Left hindlimb (tissue), 1 donor: ENCODE data around the gene KISS1R.
A peak's percentile ranks its signal among the peaks of the same experiment; 100 is the strongest.
"Not testable (repeated sequence)": the region's sequence is repeated elsewhere in the genome, so short reads cannot be mapped to it uniquely, and the experiment has no call there.

Source experiments
- DNase-seq: peaks from one replicate; pipeline ENCODE4 v3.0.0-alpha.2; 2018

KISS1R gene

GRCh38 chr19:882871-883497 lies 34.1 kb upstream of the KISS1R start:
- DNase-seq, result no peak

DNA sequence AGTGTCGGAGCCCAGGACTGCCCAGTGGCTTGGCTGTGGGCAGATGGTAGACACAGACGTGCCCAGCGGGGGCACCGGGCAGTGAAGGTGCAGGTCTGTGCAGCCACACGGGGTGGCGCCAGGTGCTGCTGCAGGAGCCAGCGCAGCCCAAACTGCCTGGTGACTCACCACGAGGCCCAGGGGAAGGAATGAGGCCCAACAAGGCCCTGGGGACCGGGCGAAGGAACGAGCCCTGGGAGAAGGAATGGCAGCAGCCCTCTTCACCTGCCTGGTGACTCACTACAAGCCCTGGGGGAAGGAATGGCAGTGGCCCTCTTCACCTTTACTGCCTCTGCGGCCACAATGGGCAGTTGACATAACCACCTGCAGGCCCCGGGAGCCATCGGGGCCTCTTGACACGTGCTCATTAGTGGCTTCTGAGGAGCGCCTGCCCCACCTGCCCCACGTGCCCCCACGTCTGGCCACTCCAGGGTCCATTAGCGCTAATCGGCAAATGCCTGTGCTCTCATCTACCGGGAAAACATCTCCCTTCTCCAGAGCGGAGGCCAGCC lies 33.4 kb upstream of the KISS1R start:
- no peak for DNase-seq

DNA sequence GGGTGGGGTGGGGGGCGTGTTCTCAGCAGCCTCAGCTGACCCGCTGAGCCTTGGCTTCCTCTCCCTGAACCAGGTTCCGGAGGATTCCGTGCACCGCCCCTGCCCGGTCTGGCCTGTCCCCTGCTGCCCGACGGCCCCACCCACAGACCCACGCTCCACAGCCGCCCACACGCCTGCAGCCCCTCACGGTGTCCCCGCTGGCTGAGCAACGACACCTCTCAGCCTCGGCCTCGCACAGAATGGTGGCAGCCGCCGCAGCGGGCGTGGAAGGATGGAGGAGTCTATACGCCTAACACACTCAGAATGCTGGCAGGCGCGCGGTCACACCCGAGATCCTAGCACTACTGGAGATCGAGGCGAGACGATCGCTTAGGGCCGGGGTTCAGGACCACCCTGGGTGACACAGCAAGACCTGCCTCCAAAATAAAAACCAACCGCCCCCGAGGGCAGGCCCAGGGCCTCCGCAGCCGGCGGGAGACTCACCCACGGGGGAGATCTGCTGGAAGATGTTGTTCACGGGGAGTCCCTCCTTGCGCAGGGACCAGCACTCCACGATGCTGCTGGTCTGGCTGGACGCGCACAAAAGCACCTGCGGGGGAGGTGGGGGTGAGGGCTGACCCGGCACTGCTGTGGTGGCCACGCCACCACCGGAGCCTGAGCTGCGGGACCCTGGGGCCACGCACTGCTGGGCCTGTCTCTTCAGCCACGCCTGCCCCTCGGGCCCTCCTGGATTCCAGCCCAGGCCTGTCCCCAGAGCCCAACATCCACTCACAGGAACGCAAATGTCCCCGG lies 32.5 kb upstream of the KISS1R start:
- DNase-seq, result no peak

DNA sequence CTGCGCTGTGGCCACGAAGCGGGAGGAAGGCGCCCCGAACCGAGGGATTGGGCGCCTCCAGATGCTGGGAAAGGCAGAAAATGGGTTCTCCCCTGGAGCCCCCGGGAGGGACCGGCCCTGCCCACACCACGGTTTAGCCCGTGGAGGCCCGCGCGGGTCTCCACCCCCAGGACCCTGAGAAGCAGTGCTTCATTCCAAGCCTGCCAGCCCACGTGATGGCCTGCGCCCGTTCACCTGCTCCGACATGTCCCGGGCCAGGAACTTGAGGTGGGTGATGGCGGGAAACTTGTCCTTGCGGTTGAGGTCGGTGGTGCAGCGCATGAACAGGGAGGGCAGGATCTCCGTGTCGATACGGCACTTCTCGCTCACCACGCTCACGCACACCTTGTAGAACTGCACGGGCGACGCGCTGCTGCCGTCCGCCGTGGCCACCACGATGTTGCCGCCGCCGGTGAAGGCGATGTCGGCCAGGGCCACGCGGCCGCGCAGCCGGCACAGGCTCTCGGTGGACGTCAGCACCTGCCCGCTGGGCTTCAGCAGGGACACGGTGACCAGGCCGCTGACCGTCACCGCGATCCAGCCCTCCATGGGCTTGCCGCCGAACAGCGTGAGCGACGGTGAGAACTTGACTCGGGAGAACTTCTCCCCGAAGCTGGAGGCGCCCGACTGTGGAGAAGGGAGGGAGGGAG lies 31.5 kb upstream of the KISS1R start:
- no peak for DNase-seq

GRCh38 chr19:887072-887471 lies 30.1 kb upstream of the KISS1R start:
- DNase-seq, result no peak

- DNase-seq, result no peak
These were observed 29.5 kb upstream of the KISS1R start for GRCh38 chr19:887599-887998.

DNA sequence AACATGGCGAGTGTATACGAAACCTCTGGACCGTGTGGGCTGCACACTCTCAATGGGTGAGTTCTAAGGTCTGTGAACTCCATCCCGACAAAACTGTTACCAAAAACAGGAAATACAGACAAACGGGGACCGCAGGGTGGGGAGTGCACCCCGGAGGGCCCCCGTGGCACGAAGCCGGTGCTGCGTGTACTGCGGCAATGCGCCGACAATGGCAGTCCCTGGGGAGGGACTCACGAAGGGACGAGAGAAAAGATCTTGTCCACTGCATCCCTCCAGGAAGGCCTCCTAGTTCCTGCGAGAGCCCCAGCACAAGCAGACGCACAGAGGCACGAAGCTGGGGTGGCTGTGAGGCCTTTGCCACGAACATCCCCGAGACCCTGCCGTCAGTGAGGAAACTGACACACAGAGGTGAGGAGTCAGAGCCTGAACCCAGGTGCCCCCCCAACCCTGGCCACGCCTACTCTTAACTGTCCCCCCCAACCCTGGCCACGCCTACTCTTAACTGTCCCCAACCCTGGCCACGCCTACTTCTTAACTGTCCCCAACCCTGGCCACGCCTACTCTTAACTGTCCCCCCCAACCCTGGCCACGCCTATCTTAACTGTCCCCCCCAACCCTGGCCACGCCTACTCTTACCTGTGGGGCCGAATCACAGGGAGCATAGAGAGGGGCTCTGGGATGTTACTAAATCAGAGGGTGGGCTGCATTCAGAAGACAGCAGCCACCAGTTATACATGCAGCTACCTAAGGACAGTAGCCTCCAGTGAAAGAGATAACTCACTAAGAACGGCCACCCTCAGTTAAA lies 28.4 kb upstream of the KISS1R start:
- no peak for DNase-seq

DNA sequence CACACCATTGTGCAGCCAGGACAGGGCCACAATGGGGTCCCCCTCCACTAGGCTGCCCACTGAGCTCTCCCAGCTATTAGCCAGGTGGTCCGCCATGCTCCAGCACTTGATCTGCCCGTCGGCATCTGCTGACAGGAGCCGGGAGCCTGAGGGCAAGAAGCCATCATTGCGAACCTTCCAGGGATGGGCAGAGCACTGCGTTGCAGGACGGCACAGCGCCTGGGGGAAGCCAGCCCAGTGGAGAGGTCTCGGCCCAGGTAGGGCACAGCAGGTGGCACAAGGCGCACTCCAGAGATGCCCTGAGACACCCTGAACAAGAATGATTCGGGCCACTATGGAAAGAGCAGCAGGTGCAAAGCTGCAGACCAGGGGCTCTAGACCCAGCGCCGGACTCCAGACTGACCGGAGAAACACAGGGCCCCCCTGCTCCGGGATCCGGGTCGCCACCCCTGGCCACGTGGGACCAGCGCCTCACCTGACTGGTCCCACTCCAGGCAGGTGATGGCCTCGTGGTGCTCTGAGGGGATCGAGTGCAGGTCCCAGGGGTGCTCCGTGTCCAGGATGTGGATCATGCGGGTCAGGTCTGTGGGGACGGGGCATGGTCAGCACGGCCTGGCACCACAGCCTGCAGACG lies 27.4 kb upstream of the KISS1R start:
- DNase-seq, result no peak

GRCh38 chr19:890831-891230 lies 26.3 kb upstream of the KISS1R start:
- DNase-seq, result no peak

GRCh38 chr19:891421-892200 lies 25.5 kb upstream of the KISS1R start:
- DNase-seq, result not testable (repeated sequence)

- no peak for DNase-seq
These were observed 24.8 kb upstream of the KISS1R start for GRCh38 chr19:892243-892893.

- peak; percentile 93 for DNase-seq
These were observed 24.0 kb upstream of the KISS1R start, which contains the start of the genes MED16 and RNU6-9 for GRCh38 chr19:892894-893689. TSS of gene MED16 (minus strand) at chr19:893187. CDS start at chr19:891131, 2,056 bp downstream. TSS of gene RNU6-9 (plus strand) at chr19:893484.

DNA sequence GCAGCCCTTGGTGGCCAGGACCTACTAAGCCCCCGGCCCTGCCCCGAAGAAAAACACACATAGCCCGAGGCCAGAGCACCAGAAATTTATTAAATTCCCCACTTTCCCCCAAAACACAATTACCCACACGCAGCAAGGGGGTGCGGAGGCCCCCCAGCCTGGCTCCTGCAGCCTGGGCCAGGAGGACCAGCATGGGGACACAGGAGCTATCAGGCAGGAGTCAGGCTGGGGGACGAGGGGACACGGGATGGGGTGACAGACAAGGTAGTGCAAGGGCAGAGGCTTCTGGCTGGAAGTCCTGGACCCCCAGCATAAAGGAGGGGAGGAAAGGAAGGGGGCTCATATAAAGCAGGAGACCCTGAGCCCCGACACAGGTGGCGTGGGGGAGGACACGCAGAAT lies 20.7 kb upstream of the KISS1R start:
- no peak for DNase-seq

DNA sequence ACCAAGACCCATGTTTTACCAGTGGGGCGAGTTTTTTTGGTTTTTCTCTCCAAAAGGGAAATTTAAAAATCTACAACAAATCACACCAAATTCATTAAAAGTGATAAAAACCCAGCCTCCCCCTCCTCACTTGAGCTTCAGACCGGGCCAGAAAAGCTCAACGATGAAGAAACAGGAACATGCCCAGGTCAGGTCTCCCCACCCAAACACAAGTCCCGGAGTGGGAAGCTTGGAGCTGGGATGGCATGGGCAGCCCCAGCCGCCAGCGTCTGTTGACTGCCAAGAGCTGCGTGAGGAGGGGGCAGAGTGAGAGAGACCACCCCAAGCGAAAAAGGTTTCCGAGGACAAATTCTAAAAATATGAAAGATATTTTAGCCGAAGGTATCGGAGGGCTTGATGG lies 20.1 kb upstream of the KISS1R start:
- DNase-seq, result no peak

DNA sequence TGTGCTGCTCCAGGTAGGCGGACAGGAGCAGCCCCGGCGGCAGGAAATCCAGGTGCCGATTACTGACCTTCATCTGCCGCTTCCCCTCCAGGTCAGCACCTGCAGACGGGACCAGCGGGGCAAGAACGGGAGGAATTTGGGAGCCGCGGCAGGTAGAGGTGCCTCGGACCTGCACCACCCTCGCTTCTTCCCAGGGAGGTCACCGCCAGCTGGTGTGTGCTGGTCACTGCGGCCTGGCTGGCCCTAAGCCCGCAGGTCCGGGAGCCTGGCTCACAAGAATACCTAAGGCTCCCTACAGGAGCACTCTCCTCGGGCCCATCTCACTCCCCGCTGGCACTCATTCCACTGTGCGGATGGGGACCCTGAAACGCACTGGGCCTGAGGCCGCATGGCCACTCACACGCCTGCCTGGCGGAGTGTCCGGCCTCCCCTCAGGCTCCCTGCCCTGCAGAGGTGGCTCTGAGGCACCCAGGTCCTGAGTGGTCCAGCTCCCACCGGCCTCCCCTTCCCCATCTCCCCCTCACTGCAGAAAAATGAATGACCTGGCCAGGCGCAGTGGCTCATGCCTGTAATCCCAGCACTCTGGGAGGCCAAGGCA lies 19.6 kb upstream of the KISS1R start:
- no peak for DNase-seq

DNA sequence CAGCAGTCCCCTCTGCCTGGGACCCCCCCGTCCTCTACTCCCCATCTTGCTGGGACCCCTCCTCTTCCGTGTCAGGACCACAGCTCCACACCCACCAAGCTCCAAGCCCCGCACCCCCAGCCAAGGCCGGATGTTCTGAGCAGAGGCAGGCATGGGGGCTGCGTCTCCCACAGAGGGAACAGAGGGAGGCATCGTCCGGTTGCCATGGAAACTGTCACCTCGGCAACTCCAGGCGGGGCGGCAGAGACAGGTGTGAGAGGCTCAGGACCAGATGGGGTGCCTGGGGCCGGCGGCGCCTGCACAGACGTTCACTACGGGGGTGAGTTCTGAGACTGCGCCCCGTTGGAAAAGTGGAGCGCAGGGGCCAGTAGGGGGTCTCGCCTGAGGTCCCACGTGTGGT lies 18.5 kb upstream of the KISS1R start:
- no peak for DNase-seq

GRCh38 chr19:899336-900042 lies 17.6 kb upstream of the KISS1R start:
- no peak for DNase-seq

DNA sequence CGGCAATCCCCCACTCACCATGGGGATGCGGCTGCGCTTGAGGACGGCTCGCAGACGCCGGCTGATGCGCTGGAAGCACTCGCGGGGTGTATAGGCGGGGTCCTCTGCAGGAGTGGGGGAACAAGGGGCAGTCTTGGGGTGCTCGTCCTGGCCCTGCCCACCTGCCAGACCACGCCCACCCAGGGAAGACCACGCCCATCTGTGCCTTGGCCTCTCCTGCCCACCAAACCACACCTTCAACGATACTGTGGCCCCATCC lies 17.2 kb upstream of the KISS1R start:
- DNase-seq, result no peak
